SK-N-SH treated with all-trans-retinoic acid at 6 μM for 48 hours (cell line): ENCODE results near the gene PUM1.

Source experiments
- CREB5 ChIP-seq: fragments of 250-450 bp; sonication (Bioruptor Pico); IDR thresholded peaks from 2 replicates; pipeline ENCODE4 v1.5.1; 2020; ENCODE audit warnings: low read depth, mild to moderate bottlenecking, moderate library complexity
- CSDC2 ChIP-seq: fragments of 250-450 bp; sonication (Bioruptor Pico); IDR thresholded peaks from 2 replicates; pipeline ENCODE4 v1.5.0; 2020; ENCODE audit warnings: mild to moderate bottlenecking, moderate library complexity
- PATZ1 ChIP-seq: fragments of 250-450 bp; sonication (Bioruptor Pico); IDR thresholded peaks from 2 replicates; pipeline ENCODE4 v1.8.0; 2020; ENCODE audit warnings: mild to moderate bottlenecking, moderate library complexity, borderline replicate concordance
- POU6F1 ChIP-seq: fragments of 250-450 bp; sonication (Bioruptor Pico); IDR thresholded peaks from 2 replicates; pipeline ENCODE4 v1.8.0; 2021; ENCODE audit warnings: low read depth, mild to moderate bottlenecking, moderate library complexity, borderline replicate concordance
- RARB ChIP-seq: fragments of 250-450 bp; sonication (Bioruptor Pico); IDR thresholded peaks from 2 replicates; pipeline ENCODE4 v1.8.0; 2021; ENCODE audit warnings: mild to moderate bottlenecking, moderate library complexity
- SNAI2 ChIP-seq: fragments of 250-450 bp; sonication (Bioruptor Pico); IDR thresholded peaks from 2 replicates; pipeline ENCODE4 v1.5.0; 2020; ENCODE audit warnings: mild to moderate bottlenecking, moderate library complexity
- ZFP30 ChIP-seq: fragments of 450-650 bp; formaldehyde crosslinking; IDR thresholded peaks from 2 replicates; pipeline ENCODE4 v1.5.0; 2022; ENCODE audit warnings: mild to moderate bottlenecking, moderate library complexity
- ZNF565 ChIP-seq: fragments of 450-650 bp; formaldehyde crosslinking; conservative IDR thresholded peaks from 2 replicates; pipeline ENCODE4 v1.5.0; 2020; ENCODE audit warnings: low read depth, mild to moderate bottlenecking, moderate library complexity

- TF ChIP-seq ZNF565 (CRISPR knock-in tag), result no peak
- TF ChIP-seq RARB (CRISPR knock-in tag), result no peak
- no peak for TF ChIP-seq CSDC2
- no peak for TF ChIP-seq PATZ1 (CRISPR knock-in tag)
- TF ChIP-seq SNAI2, result no peak
- TF ChIP-seq CREB5 (CRISPR knock-in tag), result no peak
- no peak for TF ChIP-seq ZFP30
- TF ChIP-seq POU6F1 (CRISPR knock-in tag), result no peak
These were observed 149.2 kb downstream of the PUM1 start for GRCh38 chr1:30916296-30916695.
